ENCODE results near the gene UNC119.

Gene UNC119

GRCh38 chr17:28572259-28573039, 20.0 kb upstream of the UNC119 start:
- no peak for DNase-seq

DNA sequence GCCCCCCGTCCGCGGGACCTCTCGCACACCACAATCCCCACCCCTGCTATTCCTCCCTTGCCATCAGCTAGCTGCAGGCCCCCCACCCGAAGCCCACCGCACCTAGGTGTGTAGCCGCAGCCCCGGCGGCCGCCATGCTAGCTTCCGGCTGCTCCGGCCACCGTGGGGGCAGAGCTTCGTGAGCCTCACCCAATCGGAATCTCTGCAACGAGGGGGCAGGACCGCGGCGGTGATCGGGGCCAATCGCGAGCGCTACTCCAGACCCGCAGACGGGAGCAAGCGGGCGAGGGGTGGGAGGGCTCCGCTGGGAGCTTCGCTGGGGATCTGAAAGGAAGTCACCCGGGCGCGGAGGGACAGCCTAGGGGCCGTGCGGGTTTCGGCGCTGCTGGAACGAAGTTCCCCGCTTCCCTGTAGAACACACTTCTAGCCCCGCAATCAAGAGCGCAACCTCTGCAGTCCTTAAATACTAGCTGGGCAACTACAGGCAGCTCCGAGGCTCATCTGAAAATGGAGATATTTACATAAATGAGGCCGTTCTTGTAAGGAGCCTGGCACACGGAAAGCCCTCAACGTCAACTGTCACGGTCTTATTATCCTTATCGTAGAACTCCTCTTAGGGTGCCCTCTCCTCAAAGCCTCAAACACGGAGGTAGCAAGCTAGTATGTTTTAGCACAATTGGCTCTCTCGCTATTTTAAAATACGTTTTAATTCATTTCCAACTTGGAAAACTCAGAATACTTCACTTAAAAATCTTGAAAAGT, 19.1 kb upstream of the UNC119 start, which contains the start of gene PIGS:
TSS of gene PIGS (minus strand) at position 164 of the 762 bp plus-strand sequence. CDS start at position 136, 28 bp downstream.
- peak; percentile 95 for DNase-seq

GRCh38 chr17:28570716-28571360, 18.4 kb upstream of the UNC119 start:
- DNase-seq: peak; percentile 78

GRCh38 chr17:28569446-28569845, 17.0 kb upstream of the UNC119 start:
- no peak for DNase-seq

DNA sequence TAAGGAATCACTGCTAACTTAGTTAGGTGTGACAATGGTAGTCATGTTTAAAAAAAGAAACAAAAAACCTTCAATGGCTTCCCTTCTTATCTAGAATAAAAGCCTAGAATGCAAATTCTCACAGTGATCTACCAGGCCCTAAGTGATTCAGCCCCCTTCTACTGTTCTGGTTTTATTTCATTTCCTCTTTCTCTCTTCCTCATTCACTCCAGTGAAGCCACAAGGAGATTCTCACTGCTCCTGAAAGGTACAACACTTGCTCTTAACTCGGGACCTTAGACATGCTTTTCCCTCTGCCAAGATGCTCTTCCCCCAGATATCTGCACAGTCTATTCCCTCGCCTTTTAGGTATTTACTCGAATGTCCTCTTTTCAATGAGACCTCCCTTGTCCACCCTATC, 15.2 kb upstream of the UNC119 start:
- no peak for DNase-seq

DNA sequence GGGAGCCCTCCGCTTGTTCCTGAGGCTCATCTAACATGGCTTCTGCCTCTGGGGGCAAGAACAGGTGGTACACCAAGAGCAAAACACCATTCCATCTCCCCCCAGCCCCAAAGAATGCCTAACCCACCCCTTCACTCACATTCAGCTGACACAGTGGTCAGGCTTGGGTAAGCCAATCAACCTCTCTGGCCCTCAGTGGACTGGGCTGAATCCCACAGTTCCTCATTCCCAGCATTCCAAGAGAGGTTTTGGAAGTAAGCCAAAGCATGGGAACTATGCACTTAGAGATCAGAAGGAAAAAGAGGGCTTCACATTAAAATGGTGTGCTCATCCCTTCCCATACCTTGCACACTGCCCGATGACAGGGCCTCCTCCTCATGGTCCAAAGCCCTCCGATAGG, 11.1 kb upstream of the UNC119 start:
- DNase-seq: no peak

GRCh38 chr17:28555022-28555421, 2.6 kb upstream of the UNC119 start:
- DNase-seq: no peak

DNA sequence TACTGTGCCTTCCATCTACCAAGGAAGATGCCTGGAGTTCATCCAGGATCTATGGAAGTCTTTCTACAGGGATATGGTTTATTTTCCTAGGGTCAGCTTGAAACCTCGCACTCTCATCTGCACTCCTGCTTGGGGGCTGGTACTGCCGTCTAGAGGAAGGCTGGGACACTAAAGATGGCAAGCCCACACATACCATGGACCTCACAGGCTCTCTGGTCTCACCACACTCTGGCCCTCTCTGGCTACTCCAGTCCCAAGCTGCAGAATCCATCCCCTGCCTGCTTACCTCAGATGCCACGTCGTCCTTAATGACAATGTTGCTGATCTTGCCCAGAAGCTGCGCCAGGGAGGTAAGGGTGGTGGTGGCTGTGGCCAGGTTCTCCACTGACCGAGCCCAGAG, 2.1 kb upstream of the UNC119 start:
- DNase-seq: no peak

GRCh38 chr17:28553000-28553505, 629 bp upstream of the UNC119 start:
- no peak for DNase-seq

DNA sequence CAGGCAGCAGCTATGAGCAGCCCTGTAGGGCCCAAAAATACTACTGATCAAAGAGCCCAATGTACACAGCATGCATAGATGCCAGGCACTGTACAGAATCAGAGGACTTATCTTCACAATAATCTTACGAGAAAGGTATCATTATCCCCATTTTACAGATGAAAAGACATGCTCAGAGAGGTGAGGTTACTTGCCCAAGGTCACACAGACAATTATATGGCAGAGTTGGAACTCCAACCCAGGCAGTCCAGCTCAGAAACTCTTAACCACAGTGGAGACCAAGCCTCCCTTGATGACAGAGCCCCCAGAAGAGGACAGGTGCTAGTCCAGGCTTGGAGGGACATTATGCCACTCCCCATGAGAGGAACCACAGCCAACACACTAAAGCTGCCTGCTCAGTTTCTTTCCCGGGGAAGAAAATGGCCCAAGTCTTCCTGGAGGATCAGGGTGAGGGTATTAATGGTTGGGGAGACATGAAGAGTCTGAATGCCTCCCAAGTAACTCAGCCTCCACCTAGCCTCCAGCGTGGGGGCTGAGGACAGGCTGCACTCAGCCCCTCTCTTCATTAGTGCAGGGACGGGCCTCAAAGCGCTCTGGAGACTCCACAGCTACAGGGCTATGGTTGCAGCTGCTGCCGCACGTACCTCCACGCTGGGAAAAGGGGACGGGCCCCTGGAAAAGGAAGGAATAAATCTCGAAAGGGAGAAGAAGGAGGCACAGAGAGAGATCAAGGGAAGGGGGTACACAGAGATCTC, 826 bp downstream of the UNC119 start:
- DNase-seq: no peak

DNA sequence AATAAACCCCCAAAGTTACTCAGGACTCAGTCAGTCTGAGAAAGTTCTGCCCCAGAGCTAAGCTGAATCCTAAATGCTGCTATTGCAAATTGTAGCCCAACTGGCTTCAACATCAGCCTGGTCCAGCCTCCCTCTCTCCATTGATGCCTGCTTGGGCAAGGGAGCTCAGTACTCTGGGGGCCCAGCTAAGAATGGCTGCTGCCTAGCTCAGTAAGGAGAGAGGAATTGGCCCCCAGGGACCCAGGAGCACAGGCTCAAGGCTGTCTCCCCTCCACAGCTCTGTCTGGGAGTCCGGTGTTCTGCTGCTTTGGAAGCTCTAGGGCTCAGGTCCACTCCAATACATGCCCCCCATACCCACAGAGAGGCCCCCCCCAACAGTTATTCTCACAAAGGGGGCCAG, 1.6 kb downstream of the UNC119 start:
- no peak for DNase-seq

DNA sequence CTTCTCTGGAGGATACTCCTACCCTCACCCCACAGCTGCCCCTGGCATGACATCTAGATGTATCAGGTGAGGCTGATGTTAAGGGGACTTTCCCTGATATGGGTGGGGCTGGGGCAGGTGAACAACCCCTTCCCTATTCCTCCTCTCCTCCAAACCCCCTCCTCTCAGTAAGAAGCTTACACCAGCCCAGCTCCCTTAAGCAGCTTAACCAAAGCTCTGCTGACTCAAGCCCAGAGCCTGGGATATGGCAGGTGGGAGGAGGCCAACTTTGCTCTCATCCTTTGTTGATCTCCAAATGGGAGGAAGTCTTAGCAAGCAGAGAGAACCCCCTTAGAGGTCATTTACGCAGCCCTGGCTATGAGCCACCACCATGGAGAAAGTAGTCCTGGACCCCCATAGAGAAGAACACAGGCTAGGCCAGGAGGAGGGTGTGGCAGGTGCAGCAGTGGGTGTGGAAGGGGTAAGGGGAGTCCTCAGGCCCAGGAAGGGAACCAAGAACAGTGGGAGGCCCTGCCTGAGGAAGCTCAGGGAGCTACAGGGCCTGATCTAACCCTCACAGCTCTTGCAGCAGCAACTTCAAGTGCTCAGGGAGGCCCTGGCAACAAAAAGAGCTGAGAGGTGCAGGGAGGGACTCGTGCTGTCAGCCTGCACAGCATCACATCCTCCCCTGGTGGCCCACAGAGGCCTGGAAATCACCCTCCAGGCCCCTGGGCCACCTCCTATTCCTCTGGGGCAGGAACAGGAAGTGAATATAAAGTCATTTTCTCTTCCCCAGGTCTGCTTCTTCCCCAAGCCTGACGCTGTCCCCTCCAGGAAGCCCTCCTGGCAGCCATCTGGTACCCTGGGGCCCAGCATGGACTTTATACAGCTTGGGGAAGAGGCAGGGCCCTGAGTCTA, 2.9 kb downstream of the UNC119 start:
- peak; percentile 70 for DNase-seq

GRCh38 chr17:28548417-28549130, 3.9 kb downstream of the UNC119 start:
- DNase-seq: no peak

DNA sequence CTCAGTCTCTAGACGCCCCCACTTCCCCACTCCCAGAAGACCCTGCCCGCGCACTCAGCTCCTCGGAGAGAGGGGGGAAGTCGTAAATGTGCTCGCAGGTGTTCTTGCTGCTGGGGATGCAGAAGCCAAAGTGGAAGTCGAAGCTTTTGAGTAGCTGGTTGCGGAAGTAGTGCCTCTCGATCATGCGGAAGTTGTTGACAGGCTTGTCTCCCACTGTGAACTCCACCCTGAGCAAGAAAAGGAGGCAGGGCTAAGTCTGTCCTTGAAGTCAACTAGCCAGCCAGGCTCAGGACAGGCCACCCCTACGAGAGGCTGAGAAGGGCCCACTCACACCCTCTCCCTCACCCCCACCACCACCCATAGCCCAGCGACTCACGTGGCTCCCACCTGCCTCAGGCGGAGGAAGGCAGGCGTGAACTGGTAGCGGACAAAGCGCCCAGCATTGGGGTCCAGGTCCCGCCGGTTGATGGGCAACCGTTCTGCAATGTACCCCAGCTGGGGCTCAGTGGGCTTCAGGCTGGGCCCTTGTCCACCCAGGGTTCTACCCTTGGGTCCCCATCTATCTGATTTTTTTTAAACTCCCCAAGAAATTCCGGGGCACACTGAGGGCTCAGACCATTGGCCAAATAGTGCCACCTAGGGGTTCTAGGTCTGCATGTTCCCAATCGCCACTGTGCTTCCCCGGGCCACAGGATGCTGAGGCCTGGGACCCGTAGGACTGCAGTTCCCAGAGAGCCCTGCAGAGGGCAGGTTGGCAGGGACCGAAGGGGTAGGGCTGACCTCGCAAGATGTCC, 4.6 kb downstream of the UNC119 start:
- DNase-seq: peak; percentile 92

- no peak for DNase-seq
Observed at GRCh38 chr17:28547096-28547622, 5.3 kb downstream of the UNC119 start.

DNA sequence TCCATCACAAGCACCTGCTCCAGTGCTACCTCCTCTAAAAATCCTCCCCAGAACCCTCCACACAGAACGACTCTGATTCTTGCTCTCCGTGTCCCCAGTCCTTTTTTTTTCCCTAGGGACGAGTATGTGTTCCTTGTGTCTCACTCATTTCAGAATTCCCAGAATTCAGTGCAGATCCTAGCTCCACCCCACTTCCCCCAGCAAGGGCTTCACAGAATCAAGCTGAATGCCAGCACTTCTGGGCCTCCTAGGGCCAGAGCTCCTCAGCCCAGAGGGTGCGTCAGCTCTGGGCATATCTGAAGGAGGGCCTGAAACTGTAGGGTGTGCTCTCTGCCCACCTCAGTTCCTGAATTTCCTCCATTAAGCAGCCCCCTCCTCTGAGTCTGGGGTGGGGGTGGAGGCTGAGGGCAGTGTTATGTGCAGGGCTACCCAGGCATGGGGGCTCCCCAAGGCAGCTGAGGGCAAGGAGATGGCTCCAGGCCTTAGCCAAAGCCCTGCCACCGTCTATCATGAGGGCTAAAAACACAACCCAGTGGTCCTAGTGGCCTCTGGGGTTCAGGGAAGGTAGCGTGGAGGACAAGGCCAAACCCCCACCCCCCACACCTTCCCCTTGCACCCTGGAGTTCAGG, 6.5 kb downstream of the UNC119 start:
- no peak for DNase-seq

- DNase-seq: no peak
Observed at GRCh38 chr17:28545141-28545503, 7.3 kb downstream of the UNC119 start.

GRCh38 chr17:28544402-28545140, 7.9 kb downstream of the UNC119 start:
- DNase-seq: no peak

GRCh38 chr17:28541439-28541838, 11.0 kb downstream of the UNC119 start:
- DNase-seq: no peak
